Muscle of leg (tissue), 11 donors: ENCODE results near the gene PROM2. TPM values are rescaled to one million over a fixed set of nuclear protein-coding genes. Genes with fewer than 3 reads are reported as not detected.

Source experiments
- DNase-seq: peaks from one replicate; pipeline ENCODE4 v3.0.0; 2013
- H3K27ac ChIP-seq: one replicate; pipeline ENCODE4 v1.5.1; 2013; ENCODE audit warnings: mild to moderate bottlenecking, low read length, control low read depth
- H3K27me3 ChIP-seq: one replicate; pipeline ENCODE4 v1.6.1; 2013; ENCODE audit warnings: low read length; ENCODE audit not compliant: control insufficient read depth, insufficient read depth
- H3K36me3 ChIP-seq: one replicate; pipeline ENCODE4 v1.6.1; 2013; ENCODE audit warnings: low read length; ENCODE audit not compliant: control insufficient read depth, insufficient read depth
- H3K4me1 ChIP-seq: one replicate; pipeline ENCODE4 v1.6.1; 2013; ENCODE audit warnings: low read length; ENCODE audit not compliant: control insufficient read depth, insufficient read depth
- H3K4me3 ChIP-seq: one replicate; pipeline ENCODE4 v1.5.1; 2013; ENCODE audit warnings: low read length, control low read depth
- H3K9me3 ChIP-seq: replicated peaks from 2 replicates; pipeline ENCODE4 v1.6.1; 2013; ENCODE audit warnings: low read depth, low read length; ENCODE audit not compliant: control insufficient read depth
- WGBS: methylation state at CpG from one replicate; pipeline ENCODE4 v1.1.5; 2013; ENCODE audit warnings: missing lambda C conversion rate; ENCODE audit not compliant: insufficient coverage; 5-methylcytosine and 5-hydroxymethylcytosine counted together
- polyA plus RNA-seq, 8 donors: library from polyadenylated mRNA; unstranded; fragments of 120-200 nt; gene quantifications; one replicate each; pipeline versions ENCODE4 v1.2.1 to v1.2.3, GENCODE V29; 2013; ENCODE audit warnings: inconsistent platforms in 1 of 8, low replicate concordance in 1 of 8; ENCODE audit not compliant: insufficient read length in 8 of 8, insufficient read depth in 1 of 8
- total RNA-seq: library from RNA; stranded (reverse); fragments of 120-200 nt; gene quantifications from one replicate; pipeline ENCODE4 v1.2.4, GENCODE V29; 2013

PROM2 gene
- total and polyA plus RNA-seq, 9 donors: 0.37 to 2.5 (median 0.81) TPM

- Histone ChIP-seq H3K9me3 (no peaks in the 10 kb centered on the region), H3K36me3 (no peaks in the 10 kb centered on the region), H3K27me3 (no peaks in the 10 kb centered on the region), H3K4me1 (peaks cover 58% of the 10 kb centered on the region), H3K4me3 (no peak within 1 kb of the TSS), H3K27ac (peak within 1 kb of the TSS; percentile 29)
- WGBS: 2% methylated on average over 12 of the region's 13 CpGs
- peak; percentile 61 for DNase-seq
Observed at GRCh38 chr2:95296880-95297487, 22.7 kb downstream of the PROM2 start, which contains the start of gene KCNIP3. Gene KCNIP3 (plus strand): TSS chr2:95297347. CDS start chr2:95297439, 92 bp downstream.

- H3K27ac ChIP-seq: no peak overlapping the region
- no peaks in the 10 kb centered on the region for H3K9me3 ChIP-seq
- 62% methylated on average over 7 of the region's 11 CpGs for WGBS
- H3K4me3 ChIP-seq: no peak overlapping the region
- DNase-seq: no peak
- no peaks in the 10 kb centered on the region for H3K27me3 ChIP-seq
- H3K36me3 ChIP-seq: no peaks in the 10 kb centered on the region
- peaks cover 66% of the 10 kb centered on the region for H3K4me1 ChIP-seq
Observed at GRCh38 chr2:95297639-95298395, 23.6 kb downstream of the PROM2 start.

GRCh38 chr2:95298486-95299111, 24.4 kb downstream of the PROM2 start:
- Histone ChIP-seq H3K27me3 (no peaks in the 10 kb centered on the region), H3K36me3 (no peaks in the 10 kb centered on the region), H3K4me1 (peaks cover 73% of the 10 kb centered on the region), H3K9me3 (no peaks in the 10 kb centered on the region), H3K4me3 (no peak overlapping the region), H3K27ac (no peak overlapping the region)
- no peak for DNase-seq
- WGBS: 83% methylated on average over 9 of the region's 9 CpGs

DNA sequence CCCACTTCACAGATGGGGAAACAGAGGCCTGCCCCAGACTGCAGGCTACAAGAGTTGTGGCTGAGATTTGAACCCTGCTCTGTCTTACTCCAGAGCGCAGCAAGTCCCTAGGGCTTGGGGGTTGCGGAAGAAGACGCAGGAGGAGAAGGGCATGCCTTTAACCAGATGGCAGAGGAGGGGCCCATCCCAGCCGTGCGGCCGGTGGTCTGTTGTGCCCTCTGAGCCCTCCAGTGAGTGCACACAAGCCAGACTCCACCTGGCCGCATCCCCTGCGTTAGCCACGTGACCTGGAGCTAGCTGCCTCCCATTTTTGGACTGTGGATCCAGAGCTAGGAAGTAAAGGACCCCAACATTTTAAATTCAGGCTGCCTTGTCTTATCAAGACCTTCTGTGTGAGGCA, 25.7 kb downstream of the PROM2 start:
- no peaks in the 10 kb centered on the region for H3K36me3 ChIP-seq
- DNase-seq: no peak
- H3K27me3 ChIP-seq: no peaks in the 10 kb centered on the region
- H3K27ac ChIP-seq: no peak overlapping the region
- H3K9me3 ChIP-seq: no peaks in the 10 kb centered on the region
- no peak overlapping the region for H3K4me3 ChIP-seq
- 71% methylated on average over 6 of the region's 9 CpGs for WGBS
- H3K4me1 ChIP-seq: peaks cover 85% of the 10 kb centered on the region

DNA sequence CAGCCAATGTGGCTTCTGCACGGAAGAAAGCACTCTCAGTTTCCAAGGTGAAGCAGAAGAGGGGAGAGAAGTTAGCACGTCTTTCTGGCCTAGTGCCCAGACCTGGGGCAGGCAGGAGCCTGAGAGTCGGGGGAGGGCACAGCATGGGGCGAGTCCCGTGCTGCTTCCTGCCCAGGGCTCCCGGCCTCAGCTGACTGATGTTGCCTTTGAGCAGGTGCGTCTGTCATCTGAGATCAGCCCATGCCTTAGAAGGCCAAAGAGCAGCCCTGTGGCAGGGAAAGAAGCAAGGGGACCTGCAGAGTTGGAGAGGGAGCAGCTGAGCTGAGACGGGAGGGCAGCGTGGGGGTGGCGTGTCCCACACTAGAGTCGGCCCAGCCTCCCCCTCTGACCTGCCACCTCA, 26.2 kb downstream of the PROM2 start:
- H3K27me3 ChIP-seq: no peaks in the 10 kb centered on the region
- WGBS: 30% methylated on average over 9 of the region's 11 CpGs

DNA sequence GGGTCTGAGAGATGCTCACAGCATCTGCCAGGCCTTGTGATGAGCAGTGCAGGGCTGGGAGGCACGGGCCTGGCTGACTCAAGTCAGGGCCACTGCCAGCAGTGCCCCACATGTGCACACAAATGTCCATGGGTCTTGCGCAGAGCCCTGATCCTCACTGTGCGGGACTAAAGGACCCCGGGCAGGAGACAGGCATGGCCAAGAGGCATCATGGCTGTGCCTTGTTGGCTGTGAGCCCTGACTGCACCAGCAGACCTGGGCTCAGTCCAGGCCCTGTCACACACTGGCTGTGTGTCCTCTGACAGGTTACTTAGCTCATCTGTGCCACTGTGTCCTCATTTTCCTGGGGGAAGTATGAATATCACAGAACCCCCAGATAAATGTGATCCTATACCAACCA, 26.9 kb downstream of the PROM2 start:
- 73% methylated on average over 4 of the region's 4 CpGs for WGBS
- Histone ChIP-seq H3K9me3 (no peaks in the 10 kb centered on the region), H3K27ac (peak overlapping the region; percentile 55), H3K4me3 (no peak overlapping the region), H3K4me1 (peaks cover 89% of the 10 kb centered on the region), H3K36me3 (no peaks in the 10 kb centered on the region), H3K27me3 (no peaks in the 10 kb centered on the region)
- DNase-seq: no peak

More for the DNA sequence above, 26.2 kb downstream of the PROM2 start:
- Histone ChIP-seq H3K4me3 (no peak overlapping the region), H3K27ac (no peak overlapping the region), H3K9me3 (no peaks in the 10 kb centered on the region), H3K36me3 (no peaks in the 10 kb centered on the region), H3K4me1 (peaks cover 90% of the 10 kb centered on the region)
- peak; percentile 47 for DNase-seq

- Histone ChIP-seq H3K36me3 (no peaks in the 10 kb centered on the region), H3K9me3 (no peaks in the 10 kb centered on the region), H3K27me3 (no peaks in the 10 kb centered on the region), H3K4me1 (peaks cover 90% of the 10 kb centered on the region), H3K27ac (peak overlapping the region; percentile 77), H3K4me3 (no peak overlapping the region)
- WGBS: 58% methylated on average over 4 of the region's 17 CpGs
- peak; percentile 42 for DNase-seq
Observed at GRCh38 chr2:95301876-95302641, 27.8 kb downstream of the PROM2 start.

DNA sequence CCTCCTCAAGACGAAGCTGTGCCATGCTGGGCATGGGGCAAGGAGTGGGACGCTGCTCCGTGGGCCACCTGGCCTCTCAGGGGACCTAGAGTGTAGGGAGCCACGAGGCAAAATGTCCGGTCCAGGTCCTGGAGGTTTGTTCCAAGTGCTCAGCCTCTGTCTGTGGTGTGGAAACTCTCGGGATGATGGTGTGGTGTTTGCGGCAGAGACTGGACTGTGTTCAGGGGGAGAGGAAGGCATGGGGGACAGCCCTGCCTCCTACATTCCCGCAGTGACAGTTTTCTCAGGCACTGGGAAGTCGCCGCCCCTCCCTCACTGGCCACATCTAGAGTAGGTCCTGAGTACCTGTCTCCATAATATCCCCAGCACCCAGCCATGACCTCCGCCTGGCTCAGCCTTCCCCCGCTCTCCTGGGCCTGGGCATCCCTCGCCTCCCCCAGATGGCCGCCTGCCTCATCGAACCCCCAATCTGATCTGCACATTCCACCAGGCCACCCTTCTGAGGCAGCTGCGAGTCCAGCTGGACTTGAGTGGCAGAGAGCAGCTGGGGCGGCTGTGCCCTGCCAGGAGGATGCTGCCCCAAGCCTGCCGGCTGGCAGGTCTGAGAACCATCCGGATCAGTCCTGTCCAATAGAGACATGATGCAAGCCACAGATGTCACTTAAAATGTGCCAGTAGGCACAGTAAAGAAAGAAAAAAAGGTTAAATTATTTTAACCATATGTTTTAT, 29.1 kb downstream of the PROM2 start:
- DNase-seq: peak; percentile 88
- Histone ChIP-seq H3K36me3 (no peaks in the 10 kb centered on the region), H3K27me3 (no peaks in the 10 kb centered on the region), H3K4me1 (peaks cover 89% of the 10 kb centered on the region), H3K9me3 (no peaks in the 10 kb centered on the region), H3K27ac (peak overlapping the region; percentile 77), H3K4me3 (no peak overlapping the region)
- WGBS: 64% methylated on average over 16 of the region's 19 CpGs

GRCh38 chr2:95305380-95306061, 31.3 kb downstream of the PROM2 start:
- no peak for DNase-seq

More at GRCh38 chr2:95305380-95306061, 31.3 kb downstream of the PROM2 start:
- WGBS: 56% methylated on average over 11 of the region's 15 CpGs
- Histone ChIP-seq H3K4me1 (peaks cover 82% of the 10 kb centered on the region), H3K9me3 (no peaks in the 10 kb centered on the region), H3K36me3 (no peaks in the 10 kb centered on the region), H3K27ac (no peak overlapping the region), H3K27me3 (no peaks in the 10 kb centered on the region), H3K4me3 (no peak overlapping the region)
